Testis (tissue), 3 donors: ENCODE data around the gene IQSEC1. TPM values are rescaled to one million over a fixed set of nuclear protein-coding genes. Genes with fewer than 3 reads are reported as not detected.

ENCODE experiments used
- DNase-seq: peaks from one replicate; pipeline ENCODE4 v3.0.0-alpha.2; 2019
- H3K27ac ChIP-seq, 2 donors: fragments of 200-600 bp; sonication (generic); one replicate each; pipeline ENCODE4 v1.5.1; 2019
- H3K27me3 ChIP-seq: fragments of 200-600 bp; sonication (generic); one replicate; pipeline ENCODE4 v1.5.1; 2019
- H3K36me3 ChIP-seq: fragments of 200-600 bp; sonication (generic); one replicate; pipeline ENCODE4 v1.5.1; 2017; ENCODE audit warnings: low read depth; ENCODE audit errors: missing control alignments
- H3K4me1 ChIP-seq: fragments of 200-600 bp; sonication (generic); one replicate; pipeline ENCODE4 v1.5.1; 2019
- H3K4me3 ChIP-seq, 2 donors: fragments of 200-600 bp; sonication (generic); one replicate each; pipeline ENCODE4 v1.5.1; 2017 to 2019
- H3K9me3 ChIP-seq: fragments of 200-600 bp; sonication (generic); one replicate; pipeline ENCODE4 v1.5.1; 2017
- CTCF ChIP-seq, 3 experiments: fragments of 450-650 bp in 2 of 3; fragments of 200-600 bp in 1 of 3; sonication (generic) in 1 of 3; IDR thresholded peaks; one replicate each; pipeline ENCODE4 v1.5.1; 2016 to 2019; ENCODE audit warnings: antibody characterized with exemption in 3 of 3, mild to moderate bottlenecking in 2 of 3, moderate library complexity in 1 of 3
- POLR2A ChIP-seq: fragments of 450-650 bp; IDR thresholded peaks from one replicate; pipeline ENCODE4 v1.6.1; 2017; ENCODE audit warnings: antibody characterized with exemption, mild to moderate bottlenecking, moderate library complexity
- WGBS, 2 donors: methylation state at CpG; one replicate each; pipeline ENCODE4 v1.1.5; 2018; 5-methylcytosine and 5-hydroxymethylcytosine counted together
- intact Hi-C: fragments of 100-400 bp; cut with DNase I; formaldehyde crosslinking; loops from one replicate; pipeline ENCODE4 v1.15.1; 2023; ENCODE audit warnings: low total_unique reads
- polyA plus RNA-seq: library from polyadenylated mRNA; stranded (reverse); fragments of 350-450 nt; fragmentation: Illumina TruSeq; extraction: RNeasy Lipid Tissue Mini Kit (QIAGEN cat#74804); gene quantifications from one replicate; pipeline ENCODE4 v1.2.3, GENCODE V29; 2014; ENCODE audit warnings: low read depth, low replicate concordance; ENCODE audit not compliant: insufficient read depth
- total RNA-seq, 2 donors: library from RNA; depleted of rRNA; stranded (reverse); fragments of >200 nt; gene quantifications; one replicate each; pipeline ENCODE4 v1.2.3, GENCODE V29; 2016

Gene IQSEC1
- total and polyA plus RNA-seq, 3 donors from 2014 or later, result 32.9 to 89.4 (median 74.3) TPM

GRCh38 chr3:13111173-13111872, 38.1 kb upstream of the IQSEC1 start:
- H3K27ac ChIP-seq, result no peak overlapping the region
- no peaks in the 10 kb centered on the region for H3K36me3 ChIP-seq
- intact Hi-C loops, result no loop called here
- no peaks in the 10 kb centered on the region for H3K27me3 ChIP-seq
- H3K4me3 ChIP-seq, result no peak overlapping the region
- TF ChIP-seq CTCF (IDR thresholded peaks at IDR 0.05) (no peak), POLR2A (no peak)
- no peak for DNase-seq
- H3K9me3 ChIP-seq, result no peaks in the 10 kb centered on the region
- peaks cover 10% of the 10 kb centered on the region for H3K4me1 ChIP-seq
- 56 to 61% methylated on average over 9 of the region's 9 CpGs for whole genome bisulfite sequencing, 2 donors

- TF ChIP-seq POLR2A, result no peak
- TF ChIP-seq CTCF (IDR thresholded peaks at IDR 0.05), result no peak
- Histone ChIP-seq H3K9me3 (no peaks in the 10 kb centered on the region), H3K27me3 (no peaks in the 10 kb centered on the region), H3K4me3 (no peak overlapping the region), H3K27ac (no peak overlapping the region), H3K4me1 (peaks cover 10% of the 10 kb centered on the region), H3K36me3 (no peaks in the 10 kb centered on the region)
- no peak for DNase-seq
- intact Hi-C loops, result no loop called here
- WGBS, 2 donors, result 44 to 61% methylated on average over 7 to 8 of the region's 8 CpGs
Observed at GRCh38 chr3:13110678-13111116, 37.5 kb upstream of the IQSEC1 start.

DNA sequence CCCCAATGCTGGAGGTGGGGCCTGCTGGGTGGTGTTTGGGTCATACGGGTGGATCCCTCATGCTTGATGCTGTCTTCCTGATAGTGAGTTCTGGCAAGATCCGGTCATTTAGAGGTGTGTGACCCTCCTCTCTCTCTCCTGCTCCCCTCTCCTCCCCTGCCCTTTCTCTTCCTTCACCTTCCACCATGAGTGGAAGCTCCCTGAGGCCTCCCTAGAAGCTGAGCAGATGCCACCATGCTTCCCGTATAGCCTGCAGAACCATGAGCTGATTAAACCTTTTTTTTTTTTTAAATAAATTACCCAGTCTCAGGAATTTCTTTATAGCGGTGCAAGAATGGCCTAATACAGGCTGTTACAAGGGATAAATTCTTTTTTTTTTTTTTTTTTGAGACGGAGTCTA, 36.3 kb upstream of the IQSEC1 start:
- H3K4me3 ChIP-seq, result no peak overlapping the region
- no peak for DNase-seq
- no peak for TF ChIP-seq POLR2A
- TF ChIP-seq CTCF (IDR thresholded peaks at IDR 0.05), result no peak
- H3K27ac ChIP-seq, result no peak overlapping the region
- WGBS, 2 donors, result 91 to 97% methylated on average over 5 of the region's 5 CpGs
- H3K4me1 ChIP-seq, result peaks cover 10% of the 10 kb centered on the region
- no peaks in the 10 kb centered on the region for H3K36me3 ChIP-seq
- no peaks in the 10 kb centered on the region for H3K27me3 ChIP-seq
- H3K9me3 ChIP-seq, result no peaks in the 10 kb centered on the region
- intact Hi-C loops, result no loop called here

DNA sequence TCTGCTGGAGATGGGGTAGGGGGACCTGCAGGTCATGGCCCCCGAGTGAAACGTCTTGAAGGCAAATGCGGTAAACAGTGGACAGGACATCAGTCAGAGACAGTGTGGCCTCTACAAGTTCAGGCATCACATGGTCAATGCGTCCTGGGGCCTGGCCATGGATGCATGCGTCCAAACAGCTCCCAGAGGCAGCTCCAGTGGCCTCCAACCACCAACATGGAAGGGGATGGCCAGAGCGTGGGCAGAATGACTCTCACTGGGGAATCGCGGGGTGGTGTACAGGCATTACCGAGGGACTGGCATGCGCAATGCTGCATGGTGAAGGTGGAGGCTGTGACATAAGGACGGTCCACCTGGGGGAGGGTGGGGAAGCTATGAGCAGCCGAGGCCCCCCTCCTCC, 35.6 kb upstream of the IQSEC1 start:
- TF ChIP-seq POLR2A (no peak), CTCF (IDR thresholded peaks at IDR 0.05) (no peak)
- peaks cover 10% of the 10 kb centered on the region for H3K4me1 ChIP-seq
- no peaks in the 10 kb centered on the region for H3K36me3 ChIP-seq
- H3K9me3 ChIP-seq, result no peaks in the 10 kb centered on the region
- no peak overlapping the region for H3K27ac ChIP-seq
- intact Hi-C loops, result no loop called here
- DNase-seq, result no peak
- H3K27me3 ChIP-seq, result no peaks in the 10 kb centered on the region
- WGBS, 2 donors, result 90 to 92% methylated on average over 12 of the region's 12 CpGs
- H3K4me3 ChIP-seq, result no peak overlapping the region

GRCh38 chr3:13107661-13108060, 34.4 kb upstream of the IQSEC1 start:
- intact Hi-C loops, result no loop called here
- no peak for TF ChIP-seq POLR2A
- Histone ChIP-seq H3K27ac (no peak overlapping the region), H3K27me3 (no peaks in the 10 kb centered on the region), H3K4me1 (peaks cover 9% of the 10 kb centered on the region), H3K36me3 (no peaks in the 10 kb centered on the region), H3K9me3 (no peaks in the 10 kb centered on the region), H3K4me3 (no peak overlapping the region)
- WGBS, 2 donors, result 82 to 92% methylated on average over 13 of the region's 13 CpGs
- DNase-seq, result no peak
